ENCODE results near the gene CACNA1E. TPM values are rescaled to one million over a fixed set of nuclear protein-coding genes. Genes with fewer than 3 reads are reported as not detected.
A peak's percentile ranks its signal among the peaks of the same experiment; 100 is the strongest.

Gene CACNA1E
- total and polyA plus RNA-seq, 2 experiments from 2014 or later = 0.32 to 1.1 TPM

DNA sequence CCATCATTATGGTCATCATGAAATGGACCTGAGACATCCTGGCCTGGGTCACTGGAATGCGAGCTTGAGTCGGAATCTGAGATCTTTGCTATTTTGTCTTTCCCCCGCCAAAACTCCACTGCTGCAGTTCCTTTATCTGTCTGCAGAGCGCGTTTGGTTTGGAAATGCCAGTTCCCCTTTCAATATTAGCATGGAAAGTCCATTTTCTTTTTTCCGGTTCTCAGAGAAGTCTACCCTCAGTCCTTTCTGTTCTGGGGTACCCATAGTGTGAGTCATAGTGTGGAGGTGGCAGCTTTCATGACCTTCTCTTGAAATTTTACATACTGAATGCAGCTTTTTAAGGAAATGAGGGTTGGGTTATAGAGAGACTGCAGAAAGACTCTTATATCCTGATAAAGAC, 14.6 kb downstream of the CACNA1E start:
- Histone ChIP-seq H3K4me3 (no peak overlapping the region), H4K20me1 (replicated peaks; ENCODE audit: insufficient read depth) (no peaks in the 10 kb centered on the region), H3K27ac (ENCODE audit: low read depth) (no peak overlapping the region), H3K4me1 (ENCODE audit: insufficient read depth) (no peaks in the 10 kb centered on the region), H3K9me2 (ENCODE audit: insufficient read depth) (no peaks in the 10 kb centered on the region), H3K27me3 (ENCODE audit: insufficient read depth) (no peaks in the 10 kb centered on the region), H3F3A (replicated peaks; ENCODE audit: low read depth) (no peaks in the 10 kb centered on the region), H3K36me3 (ENCODE audit: insufficient read depth) (no peaks in the 10 kb centered on the region), H3K4me2 (no peak overlapping the region), H2AFZ (no peak overlapping the region), H3K79me2 (replicated peaks; ENCODE audit: insufficient read depth) (no peaks in the 10 kb centered on the region)
- Mint-ChIP-seq H3K36me3 (ENCODE audit: low read depth) (no peaks in the 10 kb centered on the region), H3K4me3 (no peak overlapping the region), H3K4me1 (no peaks in the 10 kb centered on the region), H3K27ac (no peak overlapping the region), H3K9me3 (no peaks in the 10 kb centered on the region), H3K27me3 (ENCODE audit: insufficient read depth, low read depth, poor library complexity) (peaks cover 2% of the 10 kb centered on the region)
- no peak for TF ChIP-seq ZNF331 (CRISPR knock-in tag; IDR thresholded peaks at IDR 0.05; ENCODE audit: low read depth)
- TF ChIP-seq, protein P1, sequence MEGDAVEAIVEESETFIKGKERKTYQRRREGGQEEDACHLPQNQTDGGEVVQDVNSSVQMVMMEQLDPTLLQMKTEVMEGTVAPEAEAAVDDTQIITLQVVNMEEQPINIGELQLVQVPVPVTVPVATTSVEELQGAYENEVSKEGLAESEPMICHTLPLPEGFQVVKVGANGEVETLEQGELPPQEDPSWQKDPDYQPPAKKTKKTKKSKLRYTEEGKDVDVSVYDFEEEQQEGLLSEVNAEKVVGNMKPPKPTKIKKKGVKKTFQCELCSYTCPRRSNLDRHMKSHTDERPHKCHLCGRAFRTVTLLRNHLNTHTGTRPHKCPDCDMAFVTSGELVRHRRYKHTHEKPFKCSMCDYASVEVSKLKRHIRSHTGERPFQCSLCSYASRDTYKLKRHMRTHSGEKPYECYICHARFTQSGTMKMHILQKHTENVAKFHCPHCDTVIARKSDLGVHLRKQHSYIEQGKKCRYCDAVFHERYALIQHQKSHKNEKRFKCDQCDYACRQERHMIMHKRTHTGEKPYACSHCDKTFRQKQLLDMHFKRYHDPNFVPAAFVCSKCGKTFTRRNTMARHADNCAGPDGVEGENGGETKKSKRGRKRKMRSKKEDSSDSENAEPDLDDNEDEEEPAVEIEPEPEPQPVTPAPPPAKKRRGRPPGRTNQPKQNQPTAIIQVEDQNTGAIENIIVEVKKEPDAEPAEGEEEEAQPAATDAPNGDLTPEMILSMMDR (conservative IDR thresholded peaks at IDR 0.05; ENCODE audit: low read depth in 2 of 2) = peak; percentile 37 to 46
- ATAC-seq = no peak
- DNase-seq (ENCODE audit: low spot score) = peak; percentile 30

DNA sequence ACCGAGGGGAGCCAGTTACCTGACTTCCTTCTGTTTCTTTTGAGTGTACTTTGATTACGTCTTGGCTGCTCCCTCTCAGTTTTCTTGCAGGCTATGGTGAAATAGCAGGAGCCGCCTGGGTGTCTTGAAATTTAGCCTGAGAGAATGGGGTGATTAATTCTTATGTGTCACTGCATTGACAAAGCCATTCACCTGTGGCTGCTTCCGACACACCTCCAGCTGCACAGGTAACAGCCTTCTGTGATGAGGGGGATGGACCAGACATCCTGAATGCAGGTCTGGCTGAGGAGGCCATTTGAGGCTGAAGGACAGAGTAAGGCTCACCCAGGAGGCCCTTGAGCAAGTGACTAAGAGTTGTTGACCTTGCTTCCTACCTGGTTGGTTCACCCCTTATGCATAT, 16.5 kb downstream of the CACNA1E start:
- H4K20me1 ChIP-seq (replicated peaks; ENCODE audit: insufficient read depth) = no peaks in the 10 kb centered on the region
- ATAC-seq = no peak
- H3K36me3 ChIP-seq (ENCODE audit: insufficient read depth) = no peaks in the 10 kb centered on the region
- no peaks in the 10 kb centered on the region for H3K27me3 ChIP-seq (ENCODE audit: insufficient read depth)
- H3K4me1 ChIP-seq (ENCODE audit: insufficient read depth) = no peaks in the 10 kb centered on the region
- H3K4me3 ChIP-seq = no peak overlapping the region
- Mint-ChIP-seq H3K4me1 (peaks cover 2% of the 10 kb centered on the region; the same call in 1 of the 3 replicates), H3K9me3 (no peaks in the 10 kb centered on the region), H3K4me3 (no peak overlapping the region), H3K27ac (no peak overlapping the region), H3K36me3 (ENCODE audit: low read depth) (no peaks in the 10 kb centered on the region), H3K27me3 (ENCODE audit: insufficient read depth, low read depth, poor library complexity) (peaks cover 2% of the 10 kb centered on the region)
- H3K4me2 ChIP-seq = no peak overlapping the region
- H3K27ac ChIP-seq (ENCODE audit: low read depth) = no peak overlapping the region
- no peak for DNase-seq (ENCODE audit: low spot score)
- no peak overlapping the region for H2AFZ ChIP-seq
- no peaks in the 10 kb centered on the region for H3K79me2 ChIP-seq (replicated peaks; ENCODE audit: insufficient read depth)
- H3K9me2 ChIP-seq (ENCODE audit: insufficient read depth) = no peaks in the 10 kb centered on the region; the same call in 1 of the 2 replicates
- TF ChIP-seq STAT1 (IDR thresholded peaks at IDR 0.05; ENCODE audit: unreplicated experiment) (no peak), ZNF114 (CRISPR knock-in tag; IDR thresholded peaks at IDR 0.05) (no peak), ZNF331 (CRISPR knock-in tag; IDR thresholded peaks at IDR 0.05; ENCODE audit: low read depth) (no peak), JUNB (IDR thresholded peaks at IDR 0.05; ENCODE audit: unreplicated experiment) (no peak), CREB1 (CRISPR knock-in tag; IDR thresholded peaks at IDR 0.05; ENCODE audit: low read depth) (no peak), EZH2phosphoT487 (IDR thresholded peaks at IDR 0.05; ENCODE audit: unreplicated experiment) (no peak)
- TF ChIP-seq, protein P1 (conservative IDR thresholded peaks at IDR 0.05; ENCODE audit: low read depth in 2 of 2) = no peak
- TF ChIP-seq, protein P2, sequence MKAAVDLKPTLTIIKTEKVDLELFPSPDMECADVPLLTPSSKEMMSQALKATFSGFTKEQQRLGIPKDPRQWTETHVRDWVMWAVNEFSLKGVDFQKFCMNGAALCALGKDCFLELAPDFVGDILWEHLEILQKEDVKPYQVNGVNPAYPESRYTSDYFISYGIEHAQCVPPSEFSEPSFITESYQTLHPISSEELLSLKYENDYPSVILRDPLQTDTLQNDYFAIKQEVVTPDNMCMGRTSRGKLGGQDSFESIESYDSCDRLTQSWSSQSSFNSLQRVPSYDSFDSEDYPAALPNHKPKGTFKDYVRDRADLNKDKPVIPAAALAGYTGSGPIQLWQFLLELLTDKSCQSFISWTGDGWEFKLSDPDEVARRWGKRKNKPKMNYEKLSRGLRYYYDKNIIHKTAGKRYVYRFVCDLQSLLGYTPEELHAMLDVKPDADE (IDR thresholded peaks at IDR 0.05) = no peak
- TF ChIP-seq, protein P3, sequence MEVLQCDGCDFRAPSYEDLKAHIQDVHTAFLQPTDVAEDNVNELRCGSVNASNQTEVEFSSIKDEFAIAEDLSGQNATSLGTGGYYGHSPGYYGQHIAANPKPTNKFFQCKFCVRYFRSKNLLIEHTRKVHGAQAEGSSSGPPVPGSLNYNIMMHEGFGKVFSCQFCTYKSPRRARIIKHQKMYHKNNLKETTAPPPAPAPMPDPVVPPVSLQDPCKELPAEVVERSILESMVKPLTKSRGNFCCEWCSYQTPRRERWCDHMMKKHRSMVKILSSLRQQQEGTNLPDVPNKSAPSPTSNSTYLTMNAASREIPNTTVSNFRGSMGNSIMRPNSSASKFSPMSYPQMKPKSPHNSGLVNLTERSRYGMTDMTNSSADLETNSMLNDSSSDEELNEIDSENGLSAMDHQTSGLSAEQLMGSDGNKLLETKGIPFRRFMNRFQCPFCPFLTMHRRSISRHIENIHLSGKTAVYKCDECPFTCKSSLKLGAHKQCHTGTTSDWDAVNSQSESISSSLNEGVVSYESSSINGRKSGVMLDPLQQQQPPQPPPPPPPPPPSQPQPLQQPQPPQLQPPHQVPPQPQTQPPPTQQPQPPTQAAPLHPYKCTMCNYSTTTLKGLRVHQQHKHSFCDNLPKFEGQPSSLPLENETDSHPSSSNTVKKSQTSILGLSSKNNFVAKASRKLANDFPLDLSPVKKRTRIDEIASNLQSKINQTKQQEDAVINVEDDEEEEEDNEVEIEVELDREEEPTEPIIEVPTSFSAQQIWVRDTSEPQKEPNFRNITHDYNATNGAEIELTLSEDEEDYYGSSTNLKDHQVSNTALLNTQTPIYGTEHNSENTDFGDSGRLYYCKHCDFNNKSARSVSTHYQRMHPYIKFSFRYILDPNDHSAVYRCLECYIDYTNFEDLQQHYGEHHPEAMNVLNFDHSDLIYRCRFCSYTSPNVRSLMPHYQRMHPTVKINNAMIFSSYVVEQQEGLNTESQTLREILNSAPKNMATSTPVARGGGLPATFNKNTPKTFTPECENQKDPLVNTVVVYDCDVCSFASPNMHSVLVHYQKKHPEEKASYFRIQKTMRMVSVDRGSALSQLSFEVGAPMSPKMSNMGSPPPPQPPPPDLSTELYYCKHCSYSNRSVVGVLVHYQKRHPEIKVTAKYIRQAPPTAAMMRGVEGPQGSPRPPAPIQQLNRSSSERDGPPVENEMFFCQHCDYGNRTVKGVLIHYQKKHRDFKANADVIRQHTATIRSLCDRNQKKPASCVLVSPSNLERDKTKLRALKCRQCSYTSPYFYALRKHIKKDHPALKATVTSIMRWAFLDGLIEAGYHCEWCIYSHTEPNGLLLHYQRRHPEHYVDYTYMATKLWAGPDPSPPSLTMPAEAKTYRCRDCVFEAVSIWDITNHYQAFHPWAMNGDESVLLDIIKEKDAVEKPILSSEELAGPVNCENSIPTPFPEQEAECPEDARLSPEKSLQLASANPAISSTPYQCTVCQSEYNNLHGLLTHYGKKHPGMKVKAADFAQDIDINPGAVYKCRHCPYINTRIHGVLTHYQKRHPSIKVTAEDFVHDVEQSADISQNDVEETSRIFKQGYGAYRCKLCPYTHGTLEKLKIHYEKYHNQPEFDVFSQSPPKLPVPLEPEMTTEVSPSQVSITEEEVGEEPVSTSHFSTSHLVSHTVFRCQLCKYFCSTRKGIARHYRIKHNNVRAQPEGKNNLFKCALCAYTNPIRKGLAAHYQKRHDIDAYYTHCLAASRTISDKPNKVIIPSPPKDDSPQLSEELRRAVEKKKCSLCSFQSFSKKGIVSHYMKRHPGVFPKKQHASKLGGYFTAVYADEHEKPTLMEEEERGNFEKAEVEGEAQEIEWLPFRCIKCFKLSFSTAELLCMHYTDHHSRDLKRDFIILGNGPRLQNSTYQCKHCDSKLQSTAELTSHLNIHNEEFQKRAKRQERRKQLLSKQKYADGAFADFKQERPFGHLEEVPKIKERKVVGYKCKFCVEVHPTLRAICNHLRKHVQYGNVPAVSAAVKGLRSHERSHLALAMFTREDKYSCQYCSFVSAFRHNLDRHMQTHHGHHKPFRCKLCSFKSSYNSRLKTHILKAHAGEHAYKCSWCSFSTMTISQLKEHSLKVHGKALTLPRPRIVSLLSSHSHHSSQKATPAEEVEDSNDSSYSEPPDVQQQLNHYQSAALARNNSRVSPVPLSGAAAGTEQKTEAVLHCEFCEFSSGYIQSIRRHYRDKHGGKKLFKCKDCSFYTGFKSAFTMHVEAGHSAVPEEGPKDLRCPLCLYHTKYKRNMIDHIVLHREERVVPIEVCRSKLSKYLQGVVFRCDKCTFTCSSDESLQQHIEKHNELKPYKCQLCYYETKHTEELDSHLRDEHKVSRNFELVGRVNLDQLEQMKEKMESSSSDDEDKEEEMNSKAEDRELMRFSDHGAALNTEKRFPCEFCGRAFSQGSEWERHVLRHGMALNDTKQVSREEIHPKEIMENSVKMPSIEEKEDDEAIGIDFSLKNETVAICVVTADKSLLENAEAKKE (CRISPR knock-in tag; IDR thresholded peaks at IDR 0.05) = no peak
- H3F3A ChIP-seq (replicated peaks; ENCODE audit: low read depth) = no peaks in the 10 kb centered on the region
